ENCODE results near the gene MRGPRX4. TPM values are rescaled to one million over a fixed set of nuclear protein-coding genes. Genes with fewer than 3 reads are reported as not detected.
"Not testable (repeated sequence)": the region's sequence is repeated elsewhere in the genome, so short reads cannot be mapped to it uniquely, and the experiment has no call there.

MRGPRX4 gene
- polyA plus RNA-seq (2011; rRNA removed) (not detected in 2 replicates), polyA plus RNA-seq (2017; fragmentation: RNase III; extraction: RNeasy Plus Mini Kit Qiagen cat#74134 plus additional on column Dnase treatment) (not detected in 3 replicates), polyA minus RNA-seq (2011; rRNA and poly(A)+ RNA removed) (not detected in 2 replicates)
- polyA plus RNA-seq (2012; cell fraction: cytosol; rRNA removed), result not detected in 2 replicates
- not detected in 2 replicates for polyA plus RNA-seq (2012; cell fraction: nucleus; rRNA removed)

- CTCF ChIA-PET, result interaction anchor here (1.0 kb wide), 2 partner anchors 81 to 98 kb away, joined by 3 read pairs; no protein-coding TSS in a partner anchor
- Histone ChIP-seq H3K27ac (no peak within 1 kb of the TSS), H3K4me1 (no peaks in the 10 kb centered on the region), H3K9me3 (no peaks in the 10 kb centered on the region), H3K4me2 (no peak within 1 kb of the TSS), H3K4me3 (no peak within 1 kb of the TSS)
- WGBS (ENCODE audit: missing lambda C conversion rate), result 47% methylated on average over 3 of the region's 3 CpGs
- POLR2A ChIA-PET, result no interaction called here
- TF ChIP-seq HOXB13 (CRISPR knock-in tag; IDR thresholded peaks at IDR 0.05; ENCODE audit: low read depth) (no peak), HOXB5 (CRISPR knock-in tag; IDR thresholded peaks at IDR 0.05) (no peak), POLR2AphosphoS2 (conservative IDR thresholded peaks at IDR 0.05; ENCODE audit: low read length) (no peak), CHD4 (IDR thresholded peaks at IDR 0.05; ENCODE audit: borderline replicate concordance) (no peak), TP53 (CRISPR knock-in tag; IDR thresholded peaks at IDR 0.05) (no peak), NR3C1 (IDR thresholded peaks at IDR 0.05) (no peak), PHF8 (IDR thresholded peaks at IDR 0.05; ENCODE audit: borderline replicate concordance, low read depth) (no peak), CBX2 (IDR thresholded peaks at IDR 0.05; ENCODE audit: borderline replicate concordance, low read depth) (no peak), NFE2L2 (conservative IDR thresholded peaks at IDR 0.05; ENCODE audit: low read length) (no peak), ZSCAN20 (CRISPR knock-in tag; IDR thresholded peaks at IDR 0.05) (no peak)
- TF ChIP-seq, protein P1, sequence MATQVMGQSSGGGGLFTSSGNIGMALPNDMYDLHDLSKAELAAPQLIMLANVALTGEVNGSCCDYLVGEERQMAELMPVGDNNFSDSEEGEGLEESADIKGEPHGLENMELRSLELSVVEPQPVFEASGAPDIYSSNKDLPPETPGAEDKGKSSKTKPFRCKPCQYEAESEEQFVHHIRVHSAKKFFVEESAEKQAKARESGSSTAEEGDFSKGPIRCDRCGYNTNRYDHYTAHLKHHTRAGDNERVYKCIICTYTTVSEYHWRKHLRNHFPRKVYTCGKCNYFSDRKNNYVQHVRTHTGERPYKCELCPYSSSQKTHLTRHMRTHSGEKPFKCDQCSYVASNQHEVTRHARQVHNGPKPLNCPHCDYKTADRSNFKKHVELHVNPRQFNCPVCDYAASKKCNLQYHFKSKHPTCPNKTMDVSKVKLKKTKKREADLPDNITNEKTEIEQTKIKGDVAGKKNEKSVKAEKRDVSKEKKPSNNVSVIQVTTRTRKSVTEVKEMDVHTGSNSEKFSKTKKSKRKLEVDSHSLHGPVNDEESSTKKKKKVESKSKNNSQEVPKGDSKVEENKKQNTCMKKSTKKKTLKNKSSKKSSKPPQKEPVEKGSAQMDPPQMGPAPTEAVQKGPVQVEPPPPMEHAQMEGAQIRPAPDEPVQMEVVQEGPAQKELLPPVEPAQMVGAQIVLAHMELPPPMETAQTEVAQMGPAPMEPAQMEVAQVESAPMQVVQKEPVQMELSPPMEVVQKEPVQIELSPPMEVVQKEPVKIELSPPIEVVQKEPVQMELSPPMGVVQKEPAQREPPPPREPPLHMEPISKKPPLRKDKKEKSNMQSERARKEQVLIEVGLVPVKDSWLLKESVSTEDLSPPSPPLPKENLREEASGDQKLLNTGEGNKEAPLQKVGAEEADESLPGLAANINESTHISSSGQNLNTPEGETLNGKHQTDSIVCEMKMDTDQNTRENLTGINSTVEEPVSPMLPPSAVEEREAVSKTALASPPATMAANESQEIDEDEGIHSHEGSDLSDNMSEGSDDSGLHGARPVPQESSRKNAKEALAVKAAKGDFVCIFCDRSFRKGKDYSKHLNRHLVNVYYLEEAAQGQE (IDR thresholded peaks at IDR 0.05), result no peak
- TF ChIP-seq, protein P2, sequence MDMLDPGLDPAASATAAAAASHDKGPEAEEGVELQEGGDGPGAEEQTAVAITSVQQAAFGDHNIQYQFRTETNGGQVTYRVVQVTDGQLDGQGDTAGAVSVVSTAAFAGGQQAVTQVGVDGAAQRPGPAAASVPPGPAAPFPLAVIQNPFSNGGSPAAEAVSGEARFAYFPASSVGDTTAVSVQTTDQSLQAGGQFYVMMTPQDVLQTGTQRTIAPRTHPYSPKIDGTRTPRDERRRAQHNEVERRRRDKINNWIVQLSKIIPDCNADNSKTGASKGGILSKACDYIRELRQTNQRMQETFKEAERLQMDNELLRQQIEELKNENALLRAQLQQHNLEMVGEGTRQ (IDR thresholded peaks at IDR 0.05), result no peak
- TF ChIP-seq, protein P3, sequence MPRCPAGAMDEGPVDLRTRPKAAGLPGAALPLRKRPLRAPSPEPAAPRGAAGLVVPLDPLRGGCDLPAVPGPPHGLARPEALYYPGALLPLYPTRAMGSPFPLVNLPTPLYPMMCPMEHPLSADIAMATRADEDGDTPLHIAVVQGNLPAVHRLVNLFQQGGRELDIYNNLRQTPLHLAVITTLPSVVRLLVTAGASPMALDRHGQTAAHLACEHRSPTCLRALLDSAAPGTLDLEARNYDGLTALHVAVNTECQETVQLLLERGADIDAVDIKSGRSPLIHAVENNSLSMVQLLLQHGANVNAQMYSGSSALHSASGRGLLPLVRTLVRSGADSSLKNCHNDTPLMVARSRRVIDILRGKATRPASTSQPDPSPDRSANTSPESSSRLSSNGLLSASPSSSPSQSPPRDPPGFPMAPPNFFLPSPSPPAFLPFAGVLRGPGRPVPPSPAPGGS (IDR thresholded peaks at IDR 0.05), result no peak
- TF ChIP-seq, protein P4, sequence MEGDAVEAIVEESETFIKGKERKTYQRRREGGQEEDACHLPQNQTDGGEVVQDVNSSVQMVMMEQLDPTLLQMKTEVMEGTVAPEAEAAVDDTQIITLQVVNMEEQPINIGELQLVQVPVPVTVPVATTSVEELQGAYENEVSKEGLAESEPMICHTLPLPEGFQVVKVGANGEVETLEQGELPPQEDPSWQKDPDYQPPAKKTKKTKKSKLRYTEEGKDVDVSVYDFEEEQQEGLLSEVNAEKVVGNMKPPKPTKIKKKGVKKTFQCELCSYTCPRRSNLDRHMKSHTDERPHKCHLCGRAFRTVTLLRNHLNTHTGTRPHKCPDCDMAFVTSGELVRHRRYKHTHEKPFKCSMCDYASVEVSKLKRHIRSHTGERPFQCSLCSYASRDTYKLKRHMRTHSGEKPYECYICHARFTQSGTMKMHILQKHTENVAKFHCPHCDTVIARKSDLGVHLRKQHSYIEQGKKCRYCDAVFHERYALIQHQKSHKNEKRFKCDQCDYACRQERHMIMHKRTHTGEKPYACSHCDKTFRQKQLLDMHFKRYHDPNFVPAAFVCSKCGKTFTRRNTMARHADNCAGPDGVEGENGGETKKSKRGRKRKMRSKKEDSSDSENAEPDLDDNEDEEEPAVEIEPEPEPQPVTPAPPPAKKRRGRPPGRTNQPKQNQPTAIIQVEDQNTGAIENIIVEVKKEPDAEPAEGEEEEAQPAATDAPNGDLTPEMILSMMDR (IDR thresholded peaks at IDR 0.05), result no peak
- TF ChIP-seq, protein P5, sequence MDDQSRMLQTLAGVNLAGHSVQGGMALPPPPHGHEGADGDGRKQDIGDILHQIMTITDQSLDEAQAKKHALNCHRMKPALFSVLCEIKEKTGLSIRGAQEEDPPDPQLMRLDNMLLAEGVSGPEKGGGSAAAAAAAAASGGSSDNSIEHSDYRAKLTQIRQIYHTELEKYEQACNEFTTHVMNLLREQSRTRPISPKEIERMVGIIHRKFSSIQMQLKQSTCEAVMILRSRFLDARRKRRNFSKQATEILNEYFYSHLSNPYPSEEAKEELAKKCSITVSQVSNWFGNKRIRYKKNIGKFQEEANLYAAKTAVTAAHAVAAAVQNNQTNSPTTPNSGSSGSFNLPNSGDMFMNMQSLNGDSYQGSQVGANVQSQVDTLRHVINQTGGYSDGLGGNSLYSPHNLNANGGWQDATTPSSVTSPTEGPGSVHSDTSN (IDR thresholded peaks at IDR 0.05), result no peak
- no peak for DNase-seq (ENCODE audit: low read depth in 1 of 2, low spot score in 1 of 2)
- ATAC-seq, result no peak
- FAIRE-seq, result no peak
These were observed at the start of gene MRGPRX4 for GRCh38 chr11:18172666-18173065. Gene MRGPRX4, plus strand, starts transcription at chr11:18172837. Its CDS starts 420 bp downstream, at chr11:18173257.

DNA sequence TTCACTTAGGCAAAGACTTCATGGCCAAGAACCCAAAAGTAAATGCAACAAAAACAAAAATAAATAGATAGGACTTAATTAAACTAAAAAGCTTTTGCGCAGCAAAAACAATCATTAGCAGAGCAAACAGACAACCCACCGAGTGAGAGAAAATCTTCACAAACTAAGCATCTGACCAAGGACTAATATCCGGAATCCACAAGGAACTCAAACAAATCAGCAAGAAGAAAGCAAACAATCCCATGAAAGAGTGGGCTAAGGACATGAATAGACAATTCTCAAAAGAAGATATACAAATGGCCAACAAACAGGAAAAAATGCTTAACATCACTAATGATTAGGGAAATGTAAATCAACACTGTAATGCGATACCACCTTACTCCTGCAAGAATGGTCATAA lies 41.5 kb upstream of the MRGPRX4 start:
- CTCF ChIA-PET; H3K4me1 ChIP-seq; FAIRE-seq; H3K27ac ChIP-seq; H3K4me3 ChIP-seq; H3K4me2 ChIP-seq; POLR2A ChIA-PET; ATAC-seq; DNase-seq (ENCODE audit: low read depth in 1 of 2, low spot score in 1 of 2): not testable (repeated sequence)
- 48% methylated on average over 4 of the region's 4 CpGs for WGBS (ENCODE audit: missing lambda C conversion rate)
- peaks cover 14% of the 10 kb centered on the region for H3K9me3 ChIP-seq

Data from A549 (cell line).